Thoracic aorta (tissue), 2 donors: Measurements from ENCODE around the gene STARD3NL. TPM values are rescaled to one million over a fixed set of nuclear protein-coding genes. Genes with fewer than 3 reads are reported as not detected.

Source experiments
- ATAC-seq: fragments of 150-250 bp; one replicate; pipeline ENCODE4 v1.8.0; 2017; ENCODE audit warnings: low read depth; ENCODE audit not compliant: insufficient number of reproducible peaks, low FRiP score
- DNase-seq: peaks from one replicate; pipeline ENCODE4 v3.0.0-alpha.2; 2020; ENCODE audit warnings: low spot score
- H3K27ac ChIP-seq, 2 donors: fragments of 200-600 bp; sonication (generic); 1 replicate in 1 of 2; 2 replicates in 1 of 2; pipeline ENCODE4 v1.5.1; 2016; ENCODE audit warnings: mild to moderate bottlenecking in 2 of 2, moderate library complexity in 2 of 2
- H3K27me3 ChIP-seq: fragments of 200-600 bp; sonication (generic); replicated peaks from 2 replicates; pipeline ENCODE4 v1.6.0; 2016; ENCODE audit warnings: mild to moderate bottlenecking; ENCODE audit not compliant: insufficient read depth
- H3K36me3 ChIP-seq: fragments of 200-600 bp; sonication (generic); one replicate; pipeline ENCODE4 v1.5.1; 2016
- H3K4me1 ChIP-seq, 2 donors: fragments of 200-600 bp; sonication (generic); 1 replicate in 1 of 2; 2 replicates in 1 of 2; pipeline versions ENCODE4 v1.5.1 to v1.6.0; 2016; ENCODE audit warnings: low read depth in 2 of 2, mild to moderate bottlenecking in 1 of 2; ENCODE audit not compliant: control insufficient read depth in 1 of 2
- H3K4me3 ChIP-seq: fragments of 200-600 bp; sonication (generic); 2 replicates; pipeline ENCODE4 v1.5.1; 2016; ENCODE audit warnings: mild to moderate bottlenecking
- H3K9me3 ChIP-seq: fragments of 200-600 bp; sonication (generic); 2 replicates; pipeline ENCODE4 v1.5.1; 2016
- CTCF ChIP-seq: fragments of 200-600 bp; sonication (generic); IDR thresholded peaks from one replicate; pipeline ENCODE4 v1.5.1; 2019; ENCODE audit warnings: antibody characterized with exemption
- total RNA-seq, 2 donors: library from RNA; depleted of rRNA; stranded (reverse); fragments of >200 nt; gene quantifications; one replicate each; pipeline versions ENCODE4 v1.1.0 to v1.2.3, GENCODE V29; 2016

The STARD3NL gene
- total RNA-seq, 2 donors from 2014 or later: 24.8 to 27.6 TPM

- ATAC-seq: no peak
- DNase-seq: no peak
- Histone ChIP-seq H3K36me3 (no peaks in the 10 kb centered on the region), H3K27me3 (no peaks in the 10 kb centered on the region), H3K27ac (no peak overlapping the region), H3K9me3 (no peaks in the 10 kb centered on the region), H3K4me1 (no peaks in the 10 kb centered on the region), H3K4me3 (no peak overlapping the region)
- no peak for TF ChIP-seq CTCF
These were observed 18.0 kb upstream of the STARD3NL start for GRCh38 chr7:38160003-38160571.

GRCh38 chr7:38162036-38162435 lies 16.0 kb upstream of the STARD3NL start:
- H3K27ac ChIP-seq: no peak overlapping the region
- no peaks in the 10 kb centered on the region for H3K4me1 ChIP-seq
- no peak for TF ChIP-seq CTCF
- H3K27me3 ChIP-seq: no peaks in the 10 kb centered on the region
- H3K4me3 ChIP-seq: no peak overlapping the region
- no peaks in the 10 kb centered on the region for H3K36me3 ChIP-seq
- ATAC-seq (no peak), DNase-seq (no peak)
- no peaks in the 10 kb centered on the region for H3K9me3 ChIP-seq

GRCh38 chr7:38163671-38164070 lies 14.4 kb upstream of the STARD3NL start:
- DNase-seq: no peak
- Histone ChIP-seq H3K4me3 (no peak overlapping the region), H3K27me3 (no peaks in the 10 kb centered on the region), H3K27ac (no peak overlapping the region), H3K4me1 (no peaks in the 10 kb centered on the region), H3K36me3 (no peaks in the 10 kb centered on the region), H3K9me3 (no peaks in the 10 kb centered on the region)
- ATAC-seq: no peak
- no peak for TF ChIP-seq CTCF

GRCh38 chr7:38168890-38169570 lies 9.0 kb upstream of the STARD3NL start:
- H3K4me3 ChIP-seq: no peak overlapping the region
- peaks cover 0 to 5% of the 10 kb centered on the region in 2 donors for H3K4me1 ChIP-seq
- H3K36me3 ChIP-seq: no peaks in the 10 kb centered on the region
- H3K27ac ChIP-seq: no peak overlapping the region
- no peak for TF ChIP-seq CTCF
- no peaks in the 10 kb centered on the region for H3K27me3 ChIP-seq
- no peaks in the 10 kb centered on the region for H3K9me3 ChIP-seq
- DNase-seq (no peak), ATAC-seq (no peak)

GRCh38 chr7:38169847-38170246 lies 8.2 kb upstream of the STARD3NL start:
- Histone ChIP-seq H3K27ac (no peak overlapping the region), H3K9me3 (no peaks in the 10 kb centered on the region), H3K4me1 (peaks cover 0 to 5% of the 10 kb centered on the region in 2 donors), H3K36me3 (no peaks in the 10 kb centered on the region), H3K27me3 (no peaks in the 10 kb centered on the region), H3K4me3 (no peak overlapping the region)
- ATAC-seq (no peak), DNase-seq (peak; percentile 16)
- TF ChIP-seq CTCF: no peak
